Forelimb muscle (tissue), 1 donor: ENCODE measurements around the gene INSL3. TPM values are rescaled to one million over a fixed set of nuclear protein-coding genes. Genes with fewer than 3 reads are reported as not detected.

Source experiments
- DNase-seq: peaks from one replicate; pipeline ENCODE4 v3.0.0-alpha.2; 2013; ENCODE audit warnings: low read depth
- polyA plus RNA-seq: library from polyadenylated mRNA; unstranded; fragments of 120-200 nt; gene quantifications from one replicate; pipeline ENCODE4 v1.2.1, GENCODE V29; 2013; ENCODE audit not compliant: insufficient read length

Gene INSL3
- polyA plus RNA-seq, 1 donor, result not detected

DNA sequence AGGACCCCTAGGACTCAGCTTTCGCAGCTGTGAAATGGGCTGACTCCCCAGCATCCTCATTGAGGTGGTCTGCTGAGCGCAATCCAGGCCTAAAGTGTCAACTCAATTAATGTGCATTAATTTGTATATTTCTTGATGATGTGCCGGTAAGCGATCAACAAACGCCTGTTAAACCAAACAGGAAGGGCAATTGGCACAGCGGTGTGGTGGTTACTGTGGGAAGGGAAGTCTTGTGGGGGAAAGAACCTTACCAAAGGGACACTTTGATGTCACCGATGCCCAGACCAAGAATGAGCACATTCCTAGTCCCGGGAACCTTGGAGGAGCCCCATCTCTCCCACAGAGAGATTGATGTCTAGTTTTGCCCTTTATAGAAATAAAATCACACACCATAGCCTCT is 24.8 kb upstream of the INSL3 start:
- DNase-seq, result no peak

DNA sequence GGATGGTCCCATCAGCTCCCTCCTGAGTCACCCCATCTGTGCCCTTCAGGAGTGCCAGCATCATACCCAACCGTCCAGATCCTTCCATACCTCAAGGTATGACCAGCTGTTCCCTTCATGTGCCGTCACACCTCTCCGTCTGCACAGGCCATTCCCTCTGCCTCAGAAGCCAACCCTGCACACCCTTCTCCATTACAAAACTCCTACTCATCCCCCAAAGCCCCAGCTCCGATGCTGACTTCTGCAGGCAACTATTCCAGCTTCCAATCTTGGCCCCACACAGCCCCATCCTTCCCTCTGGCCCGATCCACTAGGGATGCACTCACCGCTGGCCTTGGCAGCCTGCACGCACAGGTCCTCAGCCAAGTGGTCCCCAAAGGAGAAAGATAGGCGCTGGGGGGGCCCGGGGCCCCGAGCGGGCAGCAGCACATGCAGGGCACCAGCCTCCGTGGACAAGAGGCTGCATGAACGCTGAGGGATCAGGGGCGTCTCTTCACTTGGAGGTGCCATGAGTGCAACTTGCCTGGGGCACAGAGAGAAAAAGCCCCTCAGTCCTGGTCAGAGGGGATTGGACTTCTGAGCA is 22.7 kb upstream of the INSL3 start:
- no peak for DNase-seq

DNA sequence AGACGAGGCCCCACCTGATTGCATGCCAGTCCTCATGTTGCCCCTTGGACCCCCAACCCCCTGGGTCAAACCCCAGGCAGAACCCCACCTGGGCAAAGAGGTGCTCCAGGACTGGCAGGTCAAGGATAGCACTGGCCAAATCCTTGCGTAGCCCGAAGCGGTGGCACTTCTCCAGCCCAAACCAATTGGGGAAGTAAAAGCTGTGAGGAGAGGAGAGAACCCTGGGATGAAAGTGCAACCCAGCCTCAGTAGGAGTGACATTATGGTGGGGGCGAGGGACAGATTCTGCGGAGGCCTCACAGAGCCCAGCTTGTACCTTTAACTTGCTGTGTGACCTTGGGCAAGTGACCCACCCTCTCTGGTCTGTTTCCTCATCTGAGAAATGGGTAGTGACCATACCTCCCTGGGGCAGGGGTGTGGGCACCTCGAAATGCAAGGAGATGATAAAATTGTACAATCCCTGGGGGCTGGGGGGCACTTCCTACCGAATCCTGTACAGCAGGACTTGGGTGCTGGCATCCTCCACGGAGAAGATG is 22.0 kb upstream of the INSL3 start:
- no peak for DNase-seq

DNA sequence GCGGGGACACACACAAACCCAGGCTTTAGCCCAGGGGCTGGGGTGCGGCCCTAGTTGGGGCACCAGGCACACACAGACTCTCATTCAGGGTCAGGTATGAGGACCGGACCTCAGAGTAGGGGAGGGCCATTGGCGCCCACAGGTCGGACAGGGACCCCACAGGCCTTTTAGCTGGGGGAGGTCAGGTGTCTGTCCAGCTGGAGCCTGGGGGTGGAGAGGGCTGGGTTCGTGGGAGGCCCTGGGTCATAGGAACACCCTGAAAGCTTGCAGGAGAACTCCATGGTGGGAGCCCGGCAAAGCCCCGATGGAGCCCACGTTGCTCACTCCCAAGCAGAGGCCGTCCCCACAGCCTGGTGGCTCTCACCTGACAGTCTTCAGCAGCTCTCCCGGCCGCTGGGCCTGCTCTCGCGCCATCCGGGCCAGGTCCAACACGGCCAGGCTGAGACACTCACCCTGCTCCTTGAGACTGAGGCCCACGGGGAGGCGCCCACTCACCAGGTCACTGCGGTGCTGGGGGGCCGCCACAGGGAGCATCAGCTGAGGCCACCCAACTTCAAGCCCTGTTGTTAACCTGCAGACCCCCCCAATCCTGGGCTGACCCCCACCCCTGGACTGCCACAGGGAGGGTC is 21.5 kb upstream of the INSL3 start:
- DNase-seq, result no peak

DNA sequence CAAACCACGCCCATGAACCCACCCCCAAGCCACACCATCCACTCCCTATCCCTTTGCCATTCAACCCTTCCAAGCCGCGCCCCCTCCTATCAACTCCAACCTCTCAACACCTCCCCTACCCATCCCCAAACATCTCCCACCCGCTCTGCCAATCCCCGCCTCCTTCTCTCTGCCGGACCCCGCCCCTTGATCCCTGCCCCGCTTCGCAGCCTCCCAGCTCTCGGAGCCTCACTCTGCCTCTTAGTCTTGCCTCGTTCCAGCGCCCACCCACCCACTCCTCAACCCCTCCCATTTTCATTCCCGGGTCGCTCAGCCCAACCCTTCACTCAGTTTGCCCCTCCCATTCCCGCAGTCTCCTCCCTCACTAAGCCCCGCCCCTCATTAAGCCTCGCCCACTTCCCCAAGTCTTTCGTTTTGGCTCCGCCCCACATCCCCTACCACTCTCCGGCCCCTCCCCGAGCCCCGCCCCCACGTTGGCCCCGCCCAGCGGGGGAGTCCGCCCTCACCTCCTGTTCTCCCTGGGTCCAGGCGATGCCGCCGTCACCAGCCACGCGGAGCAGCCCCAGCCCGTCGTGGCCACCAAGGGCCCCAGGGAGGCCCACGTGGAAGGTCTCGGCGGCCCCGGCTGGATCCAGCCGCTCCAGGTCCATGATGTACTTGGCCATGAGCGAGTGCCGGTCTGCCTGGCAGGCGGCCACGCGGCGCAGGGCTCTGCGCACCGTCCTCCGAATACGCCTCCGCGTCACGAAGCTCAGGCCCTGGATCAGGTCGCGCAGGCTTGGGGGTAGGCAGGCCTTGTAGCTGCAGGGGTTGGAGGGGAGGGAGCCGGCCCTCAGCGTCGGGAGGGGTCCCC is 20.7 kb upstream of the INSL3 start:
- peak; percentile 43 for DNase-seq

DNA sequence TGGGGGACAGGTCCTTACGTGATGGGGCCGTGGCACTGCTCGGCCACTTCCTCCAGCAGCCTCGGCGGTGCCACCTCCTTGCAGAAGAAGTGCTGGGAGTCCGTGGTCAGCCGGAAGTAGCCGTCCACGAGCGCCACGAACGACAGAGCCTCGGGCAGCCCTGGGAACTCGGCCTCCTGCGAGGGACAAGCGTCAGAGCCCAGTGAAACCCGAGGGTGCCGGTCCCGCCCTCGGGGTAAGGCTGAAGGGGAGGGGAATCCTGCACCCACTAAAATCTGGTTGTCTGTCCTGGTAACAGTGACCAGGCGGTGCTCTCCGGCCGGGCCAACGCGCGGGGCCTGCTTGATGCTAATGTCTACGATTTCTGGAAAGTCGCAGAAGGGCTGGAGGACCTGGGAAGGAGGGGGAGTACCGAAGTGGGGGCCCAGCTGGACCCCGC is 20.1 kb upstream of the INSL3 start:
- no peak for DNase-seq

DNA sequence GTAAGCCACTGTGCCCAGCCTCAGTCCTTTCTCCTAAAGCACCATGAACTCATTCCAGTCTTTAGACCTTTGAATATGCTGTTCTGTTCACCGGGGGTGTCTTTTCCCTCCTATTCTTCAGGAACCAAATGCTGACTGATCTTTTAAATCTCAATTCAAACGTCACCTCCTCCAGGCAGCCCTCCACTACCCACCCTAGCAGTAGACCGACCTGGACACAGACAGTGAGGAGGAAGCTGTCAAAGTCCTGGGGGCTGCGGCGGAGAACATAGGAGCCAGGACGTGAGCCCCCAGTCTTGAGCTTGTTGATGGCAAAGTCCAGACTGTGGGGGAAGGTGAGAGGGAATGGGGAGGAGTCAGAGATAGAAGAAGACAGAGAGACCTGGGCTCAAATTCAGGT is 18.7 kb upstream of the INSL3 start:
- DNase-seq, result no peak

DNA sequence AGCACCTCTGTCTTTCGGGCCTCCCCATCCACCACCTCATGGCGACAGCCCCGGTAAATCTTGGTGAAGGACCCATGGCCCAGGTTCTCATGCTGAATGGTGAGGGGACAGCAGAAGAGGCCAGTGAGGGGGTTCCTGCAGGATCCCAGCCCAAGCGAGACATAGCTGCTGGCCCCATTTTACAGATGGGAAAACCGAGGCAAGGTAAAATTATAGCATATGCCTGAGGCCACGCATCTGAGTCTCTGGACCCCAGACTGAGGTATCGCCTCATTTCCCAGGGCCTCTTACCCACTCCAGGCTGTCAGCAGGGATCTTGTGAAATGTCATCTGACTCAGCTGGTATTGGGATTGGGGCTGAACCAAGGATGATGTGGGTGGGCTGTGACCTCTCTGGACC is 16.7 kb upstream of the INSL3 start:
- DNase-seq, result no peak

DNA sequence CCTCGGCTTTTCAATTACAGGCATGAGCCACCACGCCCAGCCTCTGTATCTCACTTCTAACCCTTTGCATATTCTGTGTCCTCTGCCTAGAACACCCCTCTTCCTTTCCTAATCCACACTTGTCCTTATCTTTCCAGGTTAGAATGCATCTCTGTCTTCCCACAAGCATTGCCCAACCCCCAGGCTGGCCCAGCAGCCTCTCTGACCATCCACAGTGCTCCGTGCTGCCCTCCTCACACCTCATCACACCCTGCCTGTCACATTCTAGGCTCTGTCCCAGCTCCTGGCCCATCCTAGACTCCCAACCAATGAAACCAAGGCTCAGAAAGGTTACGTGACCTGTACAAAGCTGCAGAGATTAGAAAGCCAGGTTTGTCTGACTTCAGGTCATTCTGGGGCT is 15.2 kb upstream of the INSL3 start:
- no peak for DNase-seq

DNA sequence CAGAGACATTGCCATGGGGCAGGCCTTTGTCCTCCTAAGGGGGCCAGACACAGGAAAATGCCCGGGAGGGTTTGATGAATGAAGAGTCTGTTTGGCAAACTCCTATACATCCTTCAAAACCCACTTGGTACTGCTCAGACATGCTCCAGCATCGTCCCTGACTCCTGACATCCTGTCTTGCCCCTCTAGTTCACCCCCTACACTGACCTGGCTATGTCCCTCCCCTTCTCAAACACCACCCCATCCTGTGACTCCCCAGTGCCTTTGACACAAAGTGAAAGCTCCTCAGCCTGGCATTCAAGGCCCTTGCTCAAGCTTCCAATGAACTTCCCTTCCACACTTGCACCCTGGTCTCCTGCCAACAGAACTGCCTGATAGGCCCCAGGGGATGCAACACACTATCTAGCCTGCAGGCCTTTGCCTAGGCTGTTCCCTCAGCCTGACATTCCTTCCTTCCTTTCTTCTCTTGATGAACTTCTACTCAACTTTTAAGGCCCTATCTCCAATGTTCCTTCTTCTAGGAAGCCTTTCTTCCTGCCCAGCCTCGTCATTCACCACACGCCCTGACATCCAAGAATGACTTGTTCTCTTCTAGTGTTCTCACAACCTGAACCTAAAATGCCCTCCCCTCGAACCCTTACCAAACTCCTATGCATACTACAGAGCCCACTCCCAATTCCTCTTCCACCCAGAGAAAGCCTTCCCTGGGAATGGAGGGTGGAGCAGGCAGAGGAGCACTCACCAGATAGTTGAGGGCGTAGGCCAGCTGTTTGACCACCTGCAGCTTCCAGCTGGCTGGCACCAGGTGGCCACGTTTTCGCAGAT is 14.1 kb upstream of the INSL3 start:
- no peak for DNase-seq

DNA sequence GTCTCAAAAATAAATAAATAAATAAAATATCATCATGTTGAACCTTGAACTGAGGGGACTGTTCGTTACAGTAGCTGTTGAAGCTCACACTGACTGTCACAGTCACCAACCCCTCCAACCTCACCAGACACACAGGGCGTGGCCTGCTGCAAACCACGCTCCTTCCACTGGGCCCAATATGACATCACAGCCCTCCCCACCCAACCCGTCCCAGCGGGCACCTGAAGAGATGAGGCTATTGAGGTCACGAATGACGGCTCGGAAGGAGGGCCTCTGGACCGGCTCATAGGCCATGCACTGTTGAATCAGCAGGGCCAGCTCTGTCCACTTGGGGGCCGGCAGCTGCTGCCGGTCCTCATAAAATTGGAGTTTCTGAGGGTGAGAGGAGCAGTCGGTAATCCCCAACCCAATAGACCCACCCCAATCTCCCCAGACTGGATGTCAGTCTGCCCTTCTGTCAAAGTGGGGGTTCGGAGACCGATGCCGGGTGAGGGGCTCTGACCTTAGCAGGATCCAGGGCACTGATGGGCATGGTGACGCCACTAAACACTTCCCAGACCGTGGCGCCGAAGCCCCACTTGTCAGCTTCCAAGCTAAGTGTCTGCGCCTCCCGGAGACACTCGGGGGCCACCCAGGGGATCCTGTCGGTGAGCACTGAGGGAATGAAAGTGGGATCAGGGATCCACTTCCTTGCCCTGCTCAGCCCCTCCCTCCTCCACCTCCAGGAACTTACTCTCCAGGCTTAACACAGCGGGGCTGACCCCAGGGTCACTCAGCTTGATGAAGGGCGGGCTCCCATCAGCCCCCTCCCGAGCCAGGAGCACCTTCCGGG is 13.2 kb upstream of the INSL3 start:
- DNase-seq, result no peak

DNA sequence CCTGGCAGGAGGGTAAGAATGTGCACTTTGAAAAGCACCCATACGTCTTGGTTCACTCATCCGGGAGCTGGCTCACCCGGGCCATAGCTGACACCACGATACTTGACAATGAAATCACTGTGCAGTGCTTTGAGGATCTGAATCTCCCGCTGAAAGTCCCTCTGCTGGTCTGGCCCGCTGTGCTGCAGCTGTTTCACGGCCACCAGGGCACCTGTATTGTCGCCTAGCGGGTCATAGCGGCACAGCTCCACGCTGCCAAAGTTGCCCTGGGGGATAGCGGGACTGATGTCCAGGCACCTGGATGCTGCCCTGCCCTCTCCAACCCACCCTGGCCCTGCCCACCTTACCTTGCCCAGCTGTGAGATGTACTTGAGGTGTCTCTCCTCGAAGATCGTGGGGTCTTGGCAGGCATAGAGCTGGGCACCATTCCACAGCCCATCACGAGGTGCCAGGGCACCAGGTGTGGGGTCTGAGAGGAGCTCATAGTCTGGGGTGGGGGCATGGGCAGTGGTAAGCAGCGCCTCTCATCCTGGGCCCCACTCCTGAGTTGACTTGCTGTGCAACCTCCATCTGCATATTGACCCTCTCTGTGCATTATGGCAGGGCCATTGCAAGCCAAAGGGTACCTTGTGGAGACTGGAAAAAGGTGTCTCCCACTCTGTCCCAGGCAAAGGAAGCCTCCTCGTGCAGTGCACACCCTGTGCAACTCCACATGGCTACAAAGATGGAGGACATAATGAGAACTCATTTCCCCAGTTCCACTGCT is 11.3 kb upstream of the INSL3 start:
- DNase-seq, result no peak

DNA sequence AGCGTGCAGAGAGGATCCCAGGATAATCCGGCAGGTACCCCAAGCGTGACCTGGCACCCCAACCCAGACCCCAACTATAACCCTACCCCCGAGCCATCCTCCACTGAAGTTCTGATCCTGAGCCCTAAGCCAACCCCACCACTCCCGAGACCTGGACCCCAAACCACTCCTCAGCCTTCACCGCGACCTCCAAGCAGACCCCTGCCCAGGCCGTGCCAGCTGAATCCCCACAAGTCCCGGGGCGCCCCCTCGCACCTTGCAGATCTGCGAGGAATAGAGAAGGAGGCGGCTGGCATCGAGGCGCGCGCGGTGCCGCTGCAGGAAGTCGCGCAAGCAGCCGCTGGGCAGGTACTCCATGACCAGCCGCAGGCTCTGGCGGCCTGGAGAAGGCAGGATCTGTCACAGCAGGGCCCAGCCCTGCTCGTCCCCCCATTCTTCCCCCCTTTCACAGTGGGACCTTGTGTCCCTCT is 10.1 kb upstream of the INSL3 start:
- no peak for DNase-seq

DNA sequence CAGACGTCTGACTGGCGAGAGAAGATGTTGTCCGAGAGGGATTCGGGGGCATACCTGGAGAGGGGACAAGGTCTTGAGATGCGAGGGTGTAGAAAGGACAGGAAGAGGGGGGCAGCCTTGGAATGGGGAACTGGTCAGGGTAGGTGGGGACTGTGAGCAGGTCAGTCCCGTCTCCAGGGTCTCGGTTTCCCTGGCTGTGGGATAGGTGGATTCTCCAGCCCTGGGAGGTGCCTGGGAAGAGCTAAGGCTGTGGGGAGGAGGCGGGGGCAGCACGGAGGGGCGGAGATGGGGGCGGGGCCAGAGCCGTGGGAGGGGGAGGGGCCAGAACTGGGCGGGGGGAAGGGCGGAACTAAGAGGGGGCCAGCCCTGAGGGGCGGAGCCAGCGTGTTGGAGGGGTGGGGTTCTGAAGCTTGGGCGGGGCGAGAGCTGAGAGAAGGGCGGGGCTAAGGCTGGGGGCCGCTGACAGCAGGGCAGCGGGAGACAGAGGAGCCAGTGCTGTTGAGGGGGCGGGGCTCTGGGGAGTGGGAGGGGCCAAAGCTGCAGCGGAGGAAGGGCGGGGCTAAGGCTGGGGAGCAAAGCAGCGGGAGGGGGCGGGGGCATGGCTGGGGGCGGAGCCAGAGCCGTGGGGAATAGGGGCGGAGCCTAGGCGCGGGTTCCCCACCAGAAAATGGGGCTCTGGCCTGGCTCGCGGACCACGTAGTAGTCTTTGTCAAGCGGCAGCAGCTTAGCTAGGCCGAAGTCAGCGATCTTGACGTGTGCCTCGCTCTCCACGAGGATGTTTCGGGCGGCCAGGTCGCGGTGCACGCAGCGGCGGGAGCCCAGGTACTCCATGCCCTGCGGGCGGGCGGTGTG is 9.5 kb upstream of the INSL3 start:
- DNase-seq, result no peak

DNA sequence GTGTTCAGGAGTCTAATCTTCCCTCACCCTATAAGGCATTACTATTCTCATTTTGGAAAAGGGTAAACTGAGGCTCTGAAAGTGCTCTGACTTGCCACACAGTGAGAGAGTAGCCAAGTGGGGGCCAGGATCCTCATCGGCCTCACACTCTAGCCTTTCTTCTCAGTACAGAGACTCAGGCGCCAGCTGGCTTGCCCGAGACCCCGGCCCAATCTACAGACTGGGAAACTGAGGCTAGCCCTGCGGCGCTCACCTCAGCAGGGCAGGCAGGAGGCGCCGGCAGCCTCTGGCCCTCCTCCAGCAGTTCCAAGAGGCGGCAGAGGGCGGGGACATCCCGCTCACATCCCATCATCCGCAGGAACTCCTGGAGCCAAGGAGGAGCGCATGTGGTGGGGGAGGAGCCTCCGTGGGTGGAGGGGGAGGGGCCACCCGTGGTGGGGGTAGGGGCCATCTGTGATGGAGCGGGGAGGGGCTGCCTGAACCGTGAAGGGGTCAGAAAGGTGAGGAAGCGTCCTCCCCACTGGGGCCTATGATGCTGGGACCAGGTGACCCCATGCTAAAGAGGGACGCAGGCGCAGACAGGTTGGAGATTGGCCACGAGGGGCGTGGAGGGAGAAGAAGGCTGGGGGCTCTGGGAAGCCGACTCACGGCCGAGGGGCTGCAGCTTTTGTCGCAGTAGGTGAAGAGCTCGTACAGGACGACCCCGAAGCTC is 8.7 kb upstream of the INSL3 start:
- no peak for DNase-seq

DNA sequence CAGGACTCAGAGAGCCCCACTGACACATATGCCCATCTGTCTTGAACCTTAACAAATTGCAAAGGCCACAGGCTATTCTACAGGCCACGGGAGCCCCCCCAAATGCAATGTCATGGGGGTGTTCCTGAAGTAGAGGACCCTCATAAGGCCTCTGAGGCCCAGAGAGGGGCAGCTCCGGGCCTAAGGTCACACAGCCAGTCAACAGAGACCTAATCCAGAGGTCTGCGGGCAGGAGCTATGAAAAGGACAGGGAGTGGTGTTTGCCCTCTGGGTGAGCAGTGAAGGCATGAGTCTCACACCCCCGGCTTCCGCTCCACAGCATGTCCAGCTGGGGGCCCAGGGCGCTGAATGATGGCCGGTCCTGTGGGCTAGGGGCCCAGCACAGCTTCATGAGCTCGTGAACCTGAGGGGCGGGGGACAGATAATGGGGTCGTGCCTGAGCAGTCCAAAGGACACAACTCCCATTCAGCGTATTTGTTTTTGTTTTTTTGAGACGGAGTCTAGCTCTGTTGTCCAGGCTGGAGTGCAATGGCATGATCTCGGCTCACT is 5.3 kb upstream of the INSL3 start:
- no peak for DNase-seq

DNA sequence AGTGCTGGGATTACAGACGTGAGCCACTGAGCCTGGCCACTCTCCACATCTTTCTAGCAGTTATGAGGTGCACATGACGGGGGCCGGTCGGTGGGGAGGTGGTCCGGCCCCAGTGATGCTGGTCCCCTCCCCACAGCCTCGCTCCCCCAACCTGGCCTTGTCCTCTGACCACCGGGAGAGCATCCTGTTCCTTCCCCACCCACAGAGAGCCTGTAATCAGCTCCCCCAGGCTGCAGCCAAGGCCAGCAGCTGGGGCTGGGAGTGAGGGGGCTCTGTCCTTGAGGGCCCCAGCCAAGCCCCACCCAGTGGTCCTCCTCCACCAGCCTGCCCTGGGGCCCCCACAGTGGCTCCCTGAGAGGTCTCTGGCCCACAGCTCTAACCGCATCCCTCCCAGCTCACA is 3.0 kb upstream of the INSL3 start:
- no peak for DNase-seq
